Kidney (tissue), 14 donors: Measurements from ENCODE around the gene NTNG2. TPM values are rescaled to one million over a fixed set of nuclear protein-coding genes. Genes with fewer than 3 reads are reported as not detected.

ENCODE experiments used
- DNase-seq, 5 donors: peaks; one replicate each; pipeline ENCODE4 v3.0.0-alpha.2; 2013 to 2020
- FAIRE-seq: peaks from 2 replicates; lab custom pipeline; 2012; peaks lifted over from hg19 to GRCh38; lab: Jason Lieb, UNC
- H3K27ac ChIP-seq, 2 donors: one replicate each; pipeline ENCODE4 v1.7.0; 2013; ENCODE audit warnings: low read depth in 2 of 2, low read length in 2 of 2, inconsistent platforms in 1 of 2
- H3K27me3 ChIP-seq: one replicate; pipeline ENCODE4 v1.7.1; 2013; ENCODE audit warnings: low read length, inconsistent platforms; ENCODE audit not compliant: control insufficient read depth, insufficient read depth
- H3K36me3 ChIP-seq, 3 donors: one replicate each; pipeline versions ENCODE4 v1.7.0 to v1.7.1; 2013; ENCODE audit warnings: low read length in 3 of 3, control low read depth in 1 of 3, inconsistent platforms in 1 of 3; ENCODE audit not compliant: insufficient read depth in 3 of 3, control insufficient read depth in 2 of 3
- H3K4me1 ChIP-seq, 3 donors: one replicate each; pipeline versions ENCODE4 v1.7.0 to v1.7.1; 2013; ENCODE audit warnings: low read length in 3 of 3, inconsistent platforms in 1 of 3, low read depth in 1 of 3; ENCODE audit not compliant: control insufficient read depth in 2 of 3, insufficient read depth in 2 of 3
- H3K4me3 ChIP-seq, 3 donors: one replicate each; pipeline versions ENCODE4 v1.7.0 to v1.8.1; 2013; ENCODE audit warnings: low read length in 3 of 3, control low read depth in 1 of 3, inconsistent platforms in 1 of 3
- H3K9ac ChIP-seq, 3 donors: one replicate each; pipeline versions ENCODE4 v1.7.0 to v1.7.1; 2013; ENCODE audit warnings: low read length in 3 of 3, control low read depth in 1 of 3, inconsistent platforms in 1 of 3
- H3K9me3 ChIP-seq, 3 donors: one replicate each; pipeline versions ENCODE4 v1.7.0 to v1.7.1; 2013; ENCODE audit warnings: low read length in 3 of 3, control low read depth in 1 of 3, inconsistent platforms in 1 of 3; ENCODE audit not compliant: control insufficient read depth in 2 of 3, insufficient read depth in 1 of 3
- CTCF ChIP-seq: IDR thresholded peaks from 3 replicates; pipeline ENCODE4 v1.5.1; 2012; ENCODE audit warnings: mild to moderate bottlenecking, moderate library complexity, borderline replicate concordance; ENCODE audit not compliant: insufficient read depth; ENCODE audit errors: extremely low read depth
- intact Hi-C: fragments of 100-400 bp; cut with DNase I; formaldehyde crosslinking; loops from one replicate; pipeline ENCODE4 v1.11.1; 2022
- polyA plus RNA-seq: library from polyadenylated mRNA; stranded (reverse); fragments of 350-450 nt; fragmentation: Illumina TruSeq; extraction: RNeasy Lipid Tissue Mini Kit (QIAGEN cat#74804); gene quantifications from one replicate; pipeline ENCODE4 v1.2.3, GENCODE V29; 2014; ENCODE audit warnings: low read depth, low replicate concordance; ENCODE audit not compliant: insufficient read depth
- total RNA-seq: library from RNA; stranded (reverse); fragmentation: NEBNext Ultra II Directional; extraction: Animal tissue kit (Norgen Biotek cat#: 25700); gene quantifications from one replicate; pipeline ENCODE4 v1.2.1, GENCODE V29; 2021
- donor health status: control.
- donor health status: control.
- donor health status: control.
- donor health status: control.
- donor health status: control.
- donor health status: DM: yes; HTN: yes; CAD: no.
- donor health status: Normal renal cell carcinoma (clear cell type).

The NTNG2 gene
- total and polyA plus RNA-seq, 2 donors from 2014 or later = 0.54 to 2.2 TPM

GRCh38 chr9:132209228-132209627 is 47.4 kb downstream of the NTNG2 start:
- Histone ChIP-seq H3K9me3 (peaks cover 0 to 5% (median 3%) of the 10 kb centered on the region in 3 donors), H3K9ac (no peak overlapping the region), H3K27me3 (no peaks in the 10 kb centered on the region), H3K36me3 (no peaks in the 10 kb centered on the region), H3K4me1 (no peaks in the 10 kb centered on the region), H3K4me3 (no peak overlapping the region), H3K27ac (no peak overlapping the region)
- intact Hi-C loops = no loop called here
- DNase-seq (no peak), FAIRE-seq (no peak)
- TF ChIP-seq CTCF = no peak

GRCh38 chr9:132210472-132211145 is 48.8 kb downstream of the NTNG2 start:
- no peak for TF ChIP-seq CTCF
- H3K9ac ChIP-seq = no peak overlapping the region
- DNase-seq = no peak
- H3K4me1 ChIP-seq = no peaks in the 10 kb centered on the region
- no peaks in the 10 kb centered on the region for H3K27me3 ChIP-seq
- intact Hi-C loops = no loop called here
- H3K36me3 ChIP-seq = no peaks in the 10 kb centered on the region
- no peak for FAIRE-seq
- H3K27ac ChIP-seq = no peak overlapping the region
- H3K4me3 ChIP-seq = no peak overlapping the region
- H3K9me3 ChIP-seq = no peaks in the 10 kb centered on the region

GRCh38 chr9:132211570-132211969 is 49.7 kb downstream of the NTNG2 start:
- no peaks in the 10 kb centered on the region for H3K9me3 ChIP-seq
- DNase-seq (no peak), FAIRE-seq (no peak)
- H3K4me1 ChIP-seq = no peaks in the 10 kb centered on the region
- H3K27me3 ChIP-seq = no peaks in the 10 kb centered on the region
- TF ChIP-seq CTCF = no peak
- no peak overlapping the region for H3K4me3 ChIP-seq
- intact Hi-C loops = no loop called here
- H3K9ac ChIP-seq = no peak overlapping the region
- no peak overlapping the region for H3K27ac ChIP-seq
- no peaks in the 10 kb centered on the region for H3K36me3 ChIP-seq
